Progenitor cell of endocrine pancreas (in vitro differentiated cells): Measurements from ENCODE around the gene CEP192. TPM values are rescaled to one million over a fixed set of nuclear protein-coding genes. Genes with fewer than 3 reads are reported as not detected.

Experiments
- DNase-seq: peaks from one replicate; pipeline ENCODE4 v3.0.0; 2021; ENCODE audit warnings: low spot score; ENCODE audit not compliant: unreplicated experiment
- H3K27ac Mint-ChIP-seq: 2 replicates; pipeline ENCODE4 v1.8.0; 2021; ENCODE audit warnings: mild to moderate bottlenecking, moderate library complexity, mixed read lengths
- H3K27me3 Mint-ChIP-seq: 2 replicates; pipeline ENCODE4 v1.8.0; 2021; ENCODE audit warnings: mixed read lengths
- H3K36me3 Mint-ChIP-seq: 2 replicates; pipeline ENCODE4 v1.8.0; 2022; ENCODE audit warnings: mixed read lengths; ENCODE audit not compliant: insufficient read depth
- H3K4me1 Mint-ChIP-seq: 2 replicates; pipeline ENCODE4 v1.8.0; 2021; ENCODE audit warnings: low read depth, mixed read lengths
- H3K4me3 Mint-ChIP-seq: 2 replicates; pipeline ENCODE4 v1.8.0; 2021; ENCODE audit warnings: low read depth, mild to moderate bottlenecking, moderate library complexity, mixed read lengths
- H3K9me3 Mint-ChIP-seq: 2 replicates; pipeline ENCODE4 v1.8.0; 2021; ENCODE audit warnings: low read depth, mixed read lengths
- CTCF ChIP-seq: fragments of 200-600 bp; sonication (generic); IDR thresholded peaks from one replicate; pipeline ENCODE4 v1.5.0; 2021; ENCODE audit warnings: antibody characterized with exemption, mild to moderate bottlenecking; ENCODE audit not compliant: unreplicated experiment
- total RNA-seq: library from RNA; stranded (reverse); gene quantifications from 2 replicates; pipeline ENCODE4 v1.2.1, GENCODE V29; 2021

The CEP192 gene
- total RNA-seq, 1 donor from 2014 or later, result 28.4 TPM

GRCh38 chr18:13011719-13012118 lies 20.6 kb downstream of the CEP192 start:
- H3K9me3 Mint-ChIP-seq, result no peaks in the 10 kb centered on the region

GRCh38 chr18:13014232-13014631 lies 23.1 kb downstream of the CEP192 start:
- H3K9me3 Mint-ChIP-seq, result no peaks in the 10 kb centered on the region
- no peak for TF ChIP-seq CTCF
- peaks cover 6% of the 10 kb centered on the region for H3K4me1 Mint-ChIP-seq
- no peak for DNase-seq
- no peak overlapping the region for H3K4me3 Mint-ChIP-seq
- peaks cover 23% of the 10 kb centered on the region for H3K36me3 Mint-ChIP-seq
- H3K27ac Mint-ChIP-seq, result no peak overlapping the region
- H3K27me3 Mint-ChIP-seq, result no peaks in the 10 kb centered on the region

More at GRCh38 chr18:13011719-13012118, 20.6 kb downstream of the CEP192 start:
- H3K27me3 Mint-ChIP-seq, result no peaks in the 10 kb centered on the region
- no peak for DNase-seq
- peaks cover 16% of the 10 kb centered on the region for H3K36me3 Mint-ChIP-seq
- TF ChIP-seq CTCF, result no peak
- H3K27ac Mint-ChIP-seq, result no peak overlapping the region
- H3K4me3 Mint-ChIP-seq, result no peak overlapping the region
- no peaks in the 10 kb centered on the region for H3K4me1 Mint-ChIP-seq

GRCh38 chr18:13014818-13015217 lies 23.7 kb downstream of the CEP192 start:
- peaks cover 6% of the 10 kb centered on the region for H3K4me1 Mint-ChIP-seq
- no peak overlapping the region for H3K4me3 Mint-ChIP-seq
- no peaks in the 10 kb centered on the region for H3K9me3 Mint-ChIP-seq
- no peak for TF ChIP-seq CTCF
- no peak for DNase-seq
- H3K36me3 Mint-ChIP-seq, result peaks cover 23% of the 10 kb centered on the region
- no peak overlapping the region for H3K27ac Mint-ChIP-seq
- H3K27me3 Mint-ChIP-seq, result no peaks in the 10 kb centered on the region

GRCh38 chr18:13017247-13017875 lies 26.2 kb downstream of the CEP192 start:
- peaks cover 3% of the 10 kb centered on the region for H3K9me3 Mint-ChIP-seq
- no peak overlapping the region for H3K4me3 Mint-ChIP-seq
- TF ChIP-seq CTCF, result no peak
- H3K27ac Mint-ChIP-seq, result no peak overlapping the region
- H3K36me3 Mint-ChIP-seq, result peaks cover 35% of the 10 kb centered on the region
- H3K4me1 Mint-ChIP-seq, result peaks cover 6% of the 10 kb centered on the region
- no peaks in the 10 kb centered on the region for H3K27me3 Mint-ChIP-seq
- DNase-seq, result no peak

- no peak for DNase-seq
- no peak overlapping the region for H3K27ac Mint-ChIP-seq
- peaks cover 42% of the 10 kb centered on the region for H3K36me3 Mint-ChIP-seq
- no peak for TF ChIP-seq CTCF
- H3K27me3 Mint-ChIP-seq, result no peaks in the 10 kb centered on the region
- H3K4me1 Mint-ChIP-seq, result peaks cover 6% of the 10 kb centered on the region
- H3K4me3 Mint-ChIP-seq, result no peak overlapping the region
- H3K9me3 Mint-ChIP-seq, result peaks cover 6% of the 10 kb centered on the region
Measured at GRCh38 chr18:13018374-13018773, 27.2 kb downstream of the CEP192 start.
